Left renal cortex interstitium (tissue), 4 donors: ENCODE data around the gene CHSY1. TPM values are rescaled to one million over a fixed set of nuclear protein-coding genes. Genes with fewer than 3 reads are reported as not detected.

Experiments
- polyA plus RNA-seq, 4 donors: library from polyadenylated mRNA; unstranded; fragments of 120-200 nt; gene quantifications; one replicate each; pipeline ENCODE4 v1.2.1, GENCODE V29; 2013; ENCODE audit not compliant: insufficient read length in 4 of 4

CHSY1 gene
- polyA plus RNA-seq, 4 donors = 40.0 to 55.7 (median 44.5) TPM

Other genes with a start within 250 kb of the CHSY1 start
- 10 to 100 TPM; 56.3 to 68.6 (median 65.8) TPM for gene SELENOS, start 25.4 kb upstream of the CHSY1 start, polyA plus RNA-seq
- 10 to 100 TPM; 58.1 to 76.7 (median 63.3) TPM for gene SNRPA1, start 43.2 kb upstream of the CHSY1 start, polyA plus RNA-seq
- 1 to 10 TPM; 7.2 to 8.2 (median 8.1) TPM for gene PCSK6, start 237.7 kb upstream of the CHSY1 start, polyA plus RNA-seq